Liver (tissue), 3 donors: ENCODE results near the gene CNTLN.

Source experiments
- CTCF ChIP-seq: fragments of 150-350 bp; IDR thresholded peaks from 2 replicates; pipeline ENCODE4 v1.5.1; 2017; ENCODE audit warnings: improper control_type of control experiment, low read depth, low read length; ENCODE audit not compliant: missing input control
- TAF1 ChIP-seq: conservative IDR thresholded peaks from 2 replicates; pipeline ENCODE4 v1.6.1; 2016; ENCODE audit warnings: antibody characterized with exemption, mild to moderate bottlenecking
- donor health status: healthy.
- donor health status: healthy.

DNA sequence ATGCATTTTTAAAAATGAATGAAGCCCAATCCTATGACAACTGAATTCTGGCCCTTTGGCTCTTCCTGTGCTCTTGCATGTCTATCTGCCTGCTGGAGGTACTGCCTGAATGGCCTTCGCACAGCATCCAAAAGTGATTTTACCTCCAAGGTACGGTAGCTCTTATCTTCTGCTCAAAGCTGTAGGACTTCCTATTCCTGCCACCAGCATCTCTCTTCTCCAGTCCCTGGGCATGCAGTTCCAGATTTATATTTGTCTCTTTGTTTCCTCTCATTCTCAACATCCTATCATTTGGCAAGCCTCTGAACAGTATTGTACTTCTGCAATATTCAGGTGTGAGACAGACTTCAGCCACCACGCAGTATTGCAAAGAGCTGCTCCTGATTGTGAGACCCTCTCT is 400.3 kb downstream of the CNTLN start:
- TF ChIP-seq TAF1 (no peak), CTCF (no peak)
